Jurkat, Clone E6-1 (cell line): ENCODE data around the gene FXYD2.
"Not testable (repeated sequence)": the region's sequence is repeated elsewhere in the genome, so short reads cannot be mapped to it uniquely, and the experiment has no call there.

Experiments used
- DNase-seq: peaks from one replicate; pipeline ENCODE4 v3.0.0-alpha.2; 2011; ENCODE audit warnings: low read depth, low spot score
- H3K4me3 ChIP-seq: 2 replicates; pipeline ENCODE4 v1.5.1; 2011; ENCODE audit warnings: mild to moderate bottlenecking, low read length, control low read depth, moderate library complexity

The FXYD2 gene

GRCh38 chr11:117825538-117826189 lies 1.1 kb upstream of the FXYD2 start:
- DNase-seq = no peak
- H3K4me3 ChIP-seq = no peak overlapping the region; the same call in 1 of the 2 replicates

- H3K4me3 ChIP-seq = peak overlapping the region; percentile 43
- DNase-seq = peak; percentile 78
Measured at GRCh38 chr11:117823946-117824420, 561 bp downstream of the FXYD2 start.

GRCh38 chr11:117823294-117823945 lies 1.1 kb downstream of the FXYD2 start:
- peak overlapping the region; percentile 43 for H3K4me3 ChIP-seq
- DNase-seq = peak; percentile 89

GRCh38 chr11:117822074-117823033 lies 2.2 kb downstream of the FXYD2 start:
- H3K4me3 ChIP-seq = peak overlapping the region; percentile 43
- no peak for DNase-seq

- no peak for DNase-seq
- no peak overlapping the region for H3K4me3 ChIP-seq
Measured at GRCh38 chr11:117821431-117821830, 3.1 kb downstream of the FXYD2 start.

GRCh38 chr11:117820516-117820915 lies 4.0 kb downstream of the FXYD2 start:
- no peak for DNase-seq
- no peak overlapping the region for H3K4me3 ChIP-seq

- no peak overlapping the region for H3K4me3 ChIP-seq
- no peak for DNase-seq
Measured at GRCh38 chr11:117820071-117820470, 4.5 kb downstream of the FXYD2 start.

GRCh38 chr11:117819096-117820040 lies 5.2 kb downstream of the FXYD2 start:
- no peak overlapping the region for H3K4me3 ChIP-seq
- DNase-seq = peak; percentile 64

- H3K4me3 ChIP-seq = no peak overlapping the region
- DNase-seq = no peak
Measured at GRCh38 chr11:117818041-117818873, 6.3 kb downstream of the FXYD2 start.

GRCh38 chr11:117817368-117818040 lies 7.0 kb downstream of the FXYD2 start:
- peak; percentile 66 for DNase-seq
- H3K4me3 ChIP-seq = no peak overlapping the region

- no peak overlapping the region for H3K4me3 ChIP-seq
- DNase-seq = no peak
Measured at GRCh38 chr11:117816846-117817367, 7.6 kb downstream of the FXYD2 start.

GRCh38 chr11:117816151-117816741 lies 8.3 kb downstream of the FXYD2 start:
- no peak overlapping the region for H3K4me3 ChIP-seq
- DNase-seq = no peak

- no peak for DNase-seq
- H3K4me3 ChIP-seq = peak overlapping the region; percentile 11
Measured at GRCh38 chr11:117815262-117815803, 9.2 kb downstream of the FXYD2 start.

GRCh38 chr11:117814766-117815261 lies 9.7 kb downstream of the FXYD2 start:
- peak; percentile 89 for DNase-seq
- peak overlapping the region; percentile 11 for H3K4me3 ChIP-seq

- no peak for DNase-seq
- H3K4me3 ChIP-seq = no peak overlapping the region
Measured at GRCh38 chr11:117814204-117814765, 10.3 kb downstream of the FXYD2 start.

- not testable (repeated sequence) for H3K4me3 ChIP-seq, DNase-seq
Measured at GRCh38 chr11:117810056-117810451, 14.5 kb downstream of the FXYD2 start.
